GM12891 (cell line): ENCODE measurements around the gene SNX1.

Source experiments
- PAX5 ChIP-seq: IDR thresholded peaks from 2 replicates; pipeline ENCODE4 v1.6.1; 2011; ENCODE audit warnings: low read length, moderate library complexity, mild to moderate bottlenecking; ENCODE audit not compliant: insufficient read depth, severe bottlenecking
- POLR2A ChIP-seq: IDR thresholded peaks from 2 replicates; pipeline ENCODE4 v1.6.1; 2011; ENCODE audit warnings: low read depth, low read length, control low read depth
- POLR2AphosphoS5 ChIP-seq: IDR thresholded peaks from 2 replicates; pipeline ENCODE4 v1.6.1; 2011; ENCODE audit warnings: low read depth, low read length, control low read depth
- POU2F2 ChIP-seq: IDR thresholded peaks from 2 replicates; pipeline ENCODE4 v1.6.1; 2011; ENCODE audit warnings: low read depth, mild to moderate bottlenecking, control low read depth, low read length, moderate library complexity
- SPI1 ChIP-seq: IDR thresholded peaks from 2 replicates; pipeline ENCODE4 v1.6.1; 2011; ENCODE audit warnings: low read depth, low read length, control low read depth
- TAF1 ChIP-seq: IDR thresholded peaks from 2 replicates; pipeline ENCODE4 v1.6.1; 2011; ENCODE audit warnings: low read depth, low read length, control low read depth

- TF ChIP-seq POLR2AphosphoS5 (no peak), POLR2A (no peak), TAF1 (no peak), POU2F2 (no peak), SPI1 (no peak), PAX5 (no peak)
These were observed 50.7 kb downstream of the SNX1 start for GRCh38 chr15:64146520-64146884.
